IPS DF 4.7 (cell line): ENCODE data around the gene ZNF649.
"Not testable (repeated sequence)": the region's sequence is repeated elsewhere in the genome, so short reads cannot be mapped to it uniquely, and the experiment has no call there.

Experiments
- DNase-seq: peaks from one replicate; pipeline ENCODE4 v3.0.0-alpha.2; 2013; ENCODE audit warnings: low spot score; ENCODE audit errors: extremely low read depth

The ZNF649 gene

GRCh38 chr19:51904331-51905165 is at the start of gene ZNF649:
Gene ZNF649 (minus strand): TSS chr19:51905017. CDS start chr19:51900107, 4,910 bp downstream.
- DNase-seq = peak; percentile 62

- DNase-seq = no peak
These were observed 44.2 kb upstream of the ZNF649 start for GRCh38 chr19:51948975-51949374.

GRCh38 chr19:51946602-51947001 is 41.8 kb upstream of the ZNF649 start:
- no peak for DNase-seq

- DNase-seq = no peak
These were observed 40.2 kb upstream of the ZNF649 start for GRCh38 chr19:51944798-51945552.

DNA sequence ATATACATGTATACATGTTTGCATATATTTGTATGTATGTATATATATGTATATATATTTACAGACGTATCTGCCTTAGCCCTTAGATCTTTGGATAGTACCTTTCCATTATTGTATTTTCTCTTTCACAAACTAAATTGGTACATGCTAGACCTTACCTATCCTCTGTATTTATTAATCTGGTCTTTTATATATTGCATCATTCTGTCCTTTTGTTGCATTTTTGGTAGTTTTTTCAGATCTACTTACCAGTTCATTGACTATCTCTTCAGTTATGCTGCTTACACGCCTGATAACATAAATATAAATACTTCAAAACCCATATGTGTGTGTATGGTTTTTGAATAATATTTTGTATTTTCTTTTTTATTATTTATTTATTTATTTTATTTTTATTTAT is 34.1 kb upstream of the ZNF649 start:
- DNase-seq = no peak

GRCh38 chr19:51931921-51932320 is 27.1 kb upstream of the ZNF649 start:
- no peak for DNase-seq

DNA sequence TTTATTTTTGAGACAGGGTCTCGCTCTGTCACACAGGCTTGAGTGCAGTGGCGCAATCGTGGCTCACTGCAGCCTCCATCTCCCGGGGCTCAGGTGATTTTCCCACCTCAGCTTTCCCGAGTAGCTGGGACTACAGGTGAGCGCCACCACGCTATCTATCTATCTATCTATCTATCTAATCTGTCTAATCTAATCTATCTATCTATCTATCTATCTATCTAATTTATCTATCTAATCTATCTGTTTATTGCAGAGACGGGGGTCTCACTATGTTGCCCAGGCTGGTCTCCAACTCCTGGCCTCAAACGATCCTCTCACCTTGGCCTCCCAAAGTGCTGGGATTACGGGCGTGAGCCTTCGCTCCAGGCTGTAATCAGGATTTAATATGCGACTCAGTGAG is 23.0 kb upstream of the ZNF649 start:
- DNase-seq = no peak

DNA sequence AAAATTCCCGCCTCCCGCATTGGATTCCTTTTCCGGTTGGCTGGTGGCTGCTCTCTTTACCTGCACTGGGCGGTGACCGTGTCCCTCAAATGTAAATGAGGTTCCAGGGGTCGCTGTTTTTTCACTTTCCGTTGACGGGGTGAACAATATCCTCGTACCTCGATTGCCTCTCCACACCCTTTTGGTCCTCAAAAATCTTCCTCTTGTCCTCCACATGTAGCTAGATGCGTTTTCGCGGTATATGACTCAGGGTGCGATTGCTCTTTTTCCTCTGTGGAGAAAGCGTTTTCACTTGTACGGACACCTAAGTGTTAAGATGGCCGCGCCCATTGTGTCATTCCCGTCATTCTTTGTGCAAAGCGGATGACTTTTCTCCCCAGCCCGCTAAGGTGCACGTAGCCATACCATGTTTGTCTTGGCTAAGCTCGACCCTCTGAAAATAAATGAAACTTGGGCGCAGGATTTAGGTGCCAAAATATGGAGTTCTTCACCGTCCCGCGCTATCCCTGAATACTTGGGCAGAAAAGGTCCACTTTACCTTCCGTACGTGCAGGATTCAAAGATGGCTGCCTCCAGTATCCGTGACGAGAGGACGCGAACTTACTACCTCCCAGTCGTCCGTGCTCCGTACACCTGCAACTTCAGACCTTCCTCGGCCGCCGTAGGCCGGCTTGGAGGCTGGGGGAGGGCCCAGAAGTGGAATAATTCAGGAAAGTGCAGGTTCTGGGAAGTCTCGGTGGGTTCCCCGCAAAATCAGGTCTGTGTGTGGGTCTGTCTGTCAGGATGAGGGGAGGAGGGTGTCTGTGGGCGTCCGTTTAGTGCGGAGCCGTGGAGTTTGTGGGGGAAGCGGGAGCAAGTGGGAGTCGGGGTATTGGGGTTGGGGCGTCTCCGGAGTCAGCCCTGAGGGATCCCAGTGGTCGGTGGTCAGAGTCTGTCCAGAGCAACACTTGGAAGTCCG is 22.2 kb upstream of the ZNF649 start, which contains the start of gene ZNF613:
Gene ZNF613, plus strand, starts transcription at position 689 of the 958 bp plus-strand sequence. CDS start 8,749 bp downstream, outside the sequence.
- DNase-seq = peak; percentile 81

DNA sequence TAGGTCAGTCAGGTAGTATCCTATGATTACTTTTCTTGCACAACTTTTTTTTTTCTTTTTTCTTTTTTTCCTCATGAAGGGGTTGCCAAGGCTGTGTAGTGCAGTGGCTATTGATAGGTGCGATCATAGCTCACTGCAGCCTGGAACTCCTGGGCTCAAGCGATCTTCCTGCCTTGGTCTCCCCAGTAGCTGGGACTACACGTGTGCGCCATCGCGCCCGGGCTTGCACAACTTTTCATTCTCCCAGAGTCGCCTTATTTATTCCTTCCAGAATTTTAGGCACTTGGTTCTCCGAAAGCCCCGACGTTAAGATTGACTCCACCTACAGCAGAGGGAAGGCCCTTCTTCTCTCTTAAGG is 21.6 kb upstream of the ZNF649 start:
- DNase-seq = no peak

- DNase-seq = no peak
These were observed 17.1 kb upstream of the ZNF649 start for GRCh38 chr19:51921949-51922348.

GRCh38 chr19:51919606-51920005 is 14.8 kb upstream of the ZNF649 start:
- DNase-seq = no peak

DNA sequence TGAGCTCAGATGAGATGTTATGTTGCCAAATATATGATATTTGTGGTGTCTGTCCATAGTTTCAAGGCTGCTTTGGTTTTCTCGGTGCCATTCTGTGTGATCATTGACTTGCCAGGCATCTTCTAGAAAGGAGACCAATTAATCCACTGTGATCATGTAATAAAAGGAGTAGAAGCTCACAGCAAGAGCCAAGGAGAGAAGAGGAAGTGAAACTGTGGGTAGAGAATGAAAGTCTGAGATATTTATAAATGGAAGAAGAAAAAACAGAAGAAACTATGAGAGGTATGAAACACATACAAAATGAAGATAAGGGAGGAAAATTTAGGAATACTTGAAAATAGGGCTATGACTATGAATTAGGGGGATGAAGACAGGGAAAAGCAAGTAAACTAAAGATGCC is 11.3 kb upstream of the ZNF649 start:
- no peak for DNase-seq

DNA sequence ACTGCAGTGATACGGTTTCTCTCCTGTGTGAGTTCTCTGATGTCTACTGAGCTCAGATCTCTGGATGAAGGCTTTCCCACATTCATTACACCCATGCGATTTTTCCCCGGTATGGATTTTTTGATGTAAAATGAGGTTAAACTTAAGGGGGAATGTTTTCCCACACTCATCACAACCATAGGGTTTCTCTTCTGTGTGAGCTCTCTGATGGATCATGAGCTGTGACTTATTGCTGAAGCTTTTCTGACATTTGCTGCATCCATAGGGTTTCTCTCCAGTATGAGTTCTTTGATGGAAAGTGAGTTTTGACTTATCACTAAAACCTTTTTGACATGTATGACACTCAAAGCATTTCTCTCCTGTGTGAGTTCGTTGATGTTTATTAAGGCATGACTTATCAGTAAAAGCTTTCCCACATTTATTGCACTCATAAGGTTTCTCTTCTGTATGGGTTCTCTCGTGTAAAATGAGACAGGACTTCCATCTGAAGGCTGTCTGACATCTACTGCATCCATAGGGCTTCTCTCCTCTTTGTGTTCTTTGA is 10.6 kb upstream of the ZNF649 start:
- no peak for DNase-seq

- DNase-seq = not testable (repeated sequence)
These were observed 3.2 kb upstream of the ZNF649 start for GRCh38 chr19:51907981-51908380.

GRCh38 chr19:51906108-51906507 is 1.3 kb upstream of the ZNF649 start:
- not testable (repeated sequence) for DNase-seq

DNA sequence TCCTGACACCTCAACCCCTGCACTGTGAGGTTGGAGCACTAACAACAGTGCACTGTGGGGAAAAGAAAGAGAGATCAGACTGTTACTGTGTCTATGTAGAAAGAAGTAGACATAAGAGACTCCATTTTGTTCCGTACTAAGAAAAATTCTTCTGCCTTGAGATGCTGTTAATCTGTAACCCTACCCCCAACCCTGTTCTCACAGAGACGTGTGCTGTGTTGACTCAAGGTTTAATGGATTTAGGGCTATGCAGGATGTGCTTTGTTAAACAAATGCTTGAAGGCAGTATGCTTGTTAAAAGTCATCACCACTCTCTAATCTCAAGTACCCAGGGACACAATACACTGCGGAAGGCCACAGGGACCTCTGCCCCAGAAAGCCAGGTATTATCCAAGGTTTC is 822 bp upstream of the ZNF649 start:
- not testable (repeated sequence) for DNase-seq

GRCh38 chr19:51905206-51905605 is 389 bp upstream of the ZNF649 start:
- DNase-seq = no peak

GRCh38 chr19:51903192-51903591 is 1.6 kb downstream of the ZNF649 start:
- no peak for DNase-seq

DNA sequence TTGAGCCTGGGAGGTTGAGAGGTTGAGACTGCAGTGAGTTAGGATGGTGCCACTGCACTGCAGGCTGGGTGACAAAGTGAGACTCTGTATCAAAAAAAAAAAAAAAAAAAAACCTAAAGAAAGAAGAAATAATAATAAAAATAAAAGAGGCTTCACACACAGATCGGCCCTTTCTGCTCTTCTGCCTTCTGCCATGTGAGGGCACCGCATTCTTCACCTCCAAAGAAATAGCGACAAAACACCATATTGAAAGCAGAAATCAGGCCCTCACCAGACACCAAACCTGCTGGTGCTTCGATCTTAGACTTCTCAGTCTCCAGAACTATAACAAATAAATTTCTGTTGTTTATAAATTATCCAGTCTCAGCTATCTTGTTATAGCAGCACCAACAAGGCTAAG is 3.0 kb downstream of the ZNF649 start:
- no peak for DNase-seq

GRCh38 chr19:51891193-51891747 is 13.5 kb downstream of the ZNF649 start:
- no peak for DNase-seq

GRCh38 chr19:51889934-51890333 is 14.9 kb downstream of the ZNF649 start:
- no peak for DNase-seq
